IgD-negative memory B cell (primary cell): ENCODE measurements around the gene COQ4. TPM values are rescaled to one million over a fixed set of nuclear protein-coding genes. Genes with fewer than 3 reads are reported as not detected.
"Not testable (repeated sequence)": the region's sequence is repeated elsewhere in the genome, so short reads cannot be mapped to it uniquely, and the experiment has no call there.

Experiments used
- H3K27ac Mint-ChIP-seq, 3 donors: one replicate each; pipeline ENCODE4 v1.8.0; 2020 to 2022; ENCODE audit warnings: mild to moderate bottlenecking in 3 of 3, mixed read lengths in 3 of 3, moderate library complexity in 1 of 3
- H3K27me3 Mint-ChIP-seq: one replicate; pipeline ENCODE4 v1.8.0; 2021; ENCODE audit warnings: mixed read lengths
- H3K36me3 Mint-ChIP-seq: one replicate; pipeline ENCODE4 v1.8.0; 2020; ENCODE audit warnings: mild to moderate bottlenecking, mixed read lengths
- H3K4me1 Mint-ChIP-seq, 3 donors: one replicate each; pipeline ENCODE4 v1.8.0; 2020 to 2022; ENCODE audit warnings: mixed read lengths in 3 of 3, mild to moderate bottlenecking in 1 of 3
- H3K4me3 Mint-ChIP-seq, 4 donors: one replicate each; pipeline ENCODE4 v1.8.0; 2020 to 2022; ENCODE audit warnings: mild to moderate bottlenecking in 4 of 4, mixed read lengths in 4 of 4, moderate library complexity in 3 of 4
- H3K9me3 Mint-ChIP-seq, 3 donors: one replicate each; pipeline ENCODE4 v1.8.0; 2020 to 2021; ENCODE audit warnings: mixed read lengths in 3 of 3, mild to moderate bottlenecking in 1 of 3
- polyA plus RNA-seq: library from polyadenylated mRNA; unstranded; fragments of 300-500 nt; fragmentation: Illumina TruSeq; gene quantifications from one replicate; pipeline ENCODE4 v1.2.3, GENCODE V29; 2021

COQ4 gene
- polyA plus RNA-seq, 1 donor from 2014 or later = 36.4 TPM

- H3K27ac Mint-ChIP-seq = peak overlapping the region; percentile 94 to 100 (median 95)
- peaks cover 7 to 20% (median 7%) of the 10 kb centered on the region in 3 donors for H3K4me1 Mint-ChIP-seq
- H3K27me3 Mint-ChIP-seq = no peaks in the 10 kb centered on the region
- H3K36me3 Mint-ChIP-seq = peaks cover 6% of the 10 kb centered on the region
- H3K4me3 Mint-ChIP-seq = peak overlapping the region; percentile 95 to 99 (median 98)
- H3K9me3 Mint-ChIP-seq = no peaks in the 10 kb centered on the region
Observed at GRCh38 chr9:128323212-128323730, 632 bp downstream of the COQ4 start.

- peak overlapping the region; percentile 77 to 99 (median 96) for H3K4me3 Mint-ChIP-seq
- H3K4me1 Mint-ChIP-seq = peaks cover 7 to 20% (median 7%) of the 10 kb centered on the region in 3 donors
- H3K27ac Mint-ChIP-seq = peak overlapping the region; percentile 64 to 100 (median 95)
- peaks cover 6% of the 10 kb centered on the region for H3K36me3 Mint-ChIP-seq
- H3K9me3 Mint-ChIP-seq = no peaks in the 10 kb centered on the region
- no peaks in the 10 kb centered on the region for H3K27me3 Mint-ChIP-seq
Observed at GRCh38 chr9:128323791-128324190, 1.2 kb downstream of the COQ4 start.

GRCh38 chr9:128324401-128324800, 1.8 kb downstream of the COQ4 start:
- peaks cover 7 to 20% (median 7%) of the 10 kb centered on the region in 3 donors for H3K4me1 Mint-ChIP-seq
- peak overlapping the region in 2 of 3 donors; percentile 71 to 95 for H3K27ac Mint-ChIP-seq

GRCh38 chr9:128325629-128326028, 3.0 kb downstream of the COQ4 start:
- Mint-ChIP-seq H3K27me3 (no peaks in the 10 kb centered on the region), H3K4me1 (peaks cover 7 to 20% (median 7%) of the 10 kb centered on the region in 3 donors), H3K4me3 (peak overlapping the region in 2 of 4 donors; percentile 54 to 70), H3K27ac (peak overlapping the region in 1 of 3 donors; percentile 78), H3K9me3 (no peaks in the 10 kb centered on the region), H3K36me3 (peaks cover 6% of the 10 kb centered on the region)

More at GRCh38 chr9:128324401-128324800, 1.8 kb downstream of the COQ4 start:
- Mint-ChIP-seq H3K4me3 (peak overlapping the region in 3 of 4 donors; percentile 78 to 98 (median 95)), H3K36me3 (peaks cover 6% of the 10 kb centered on the region), H3K27me3 (no peaks in the 10 kb centered on the region), H3K9me3 (no peaks in the 10 kb centered on the region)

GRCh38 chr9:128333451-128333869, 10.8 kb downstream of the COQ4 start:
- no peak overlapping the region for H3K27ac Mint-ChIP-seq
- H3K4me1 Mint-ChIP-seq = no peaks in the 10 kb centered on the region
- no peaks in the 10 kb centered on the region for H3K9me3 Mint-ChIP-seq
- H3K4me3 Mint-ChIP-seq = no peak overlapping the region
- H3K36me3 Mint-ChIP-seq = no peaks in the 10 kb centered on the region
- H3K27me3 Mint-ChIP-seq = no peaks in the 10 kb centered on the region

GRCh38 chr9:128335161-128335560, 12.5 kb downstream of the COQ4 start:
- Mint-ChIP-seq H3K36me3 (no peaks in the 10 kb centered on the region), H3K4me3 (peak overlapping the region in 1 of 4 donors; percentile 29), H3K27me3 (no peaks in the 10 kb centered on the region), H3K27ac (no peak overlapping the region), H3K4me1 (peaks cover 0 to 4% (median 4%) of the 10 kb centered on the region in 3 donors), H3K9me3 (no peaks in the 10 kb centered on the region)

GRCh38 chr9:128335914-128336313, 13.3 kb downstream of the COQ4 start:
- Mint-ChIP-seq H3K9me3 (no peaks in the 10 kb centered on the region), H3K4me1 (peaks cover 0 to 4% (median 4%) of the 10 kb centered on the region in 3 donors), H3K27ac (peak overlapping the region in 1 of 3 donors; percentile 69), H3K4me3 (no peak overlapping the region), H3K36me3 (no peaks in the 10 kb centered on the region), H3K27me3 (no peaks in the 10 kb centered on the region)

GRCh38 chr9:128337936-128338335, 15.3 kb downstream of the COQ4 start:
- Mint-ChIP-seq H3K9me3 (no peaks in the 10 kb centered on the region), H3K4me1 (peaks cover 4 to 9% (median 8%) of the 10 kb centered on the region in 3 donors), H3K27ac (no peak overlapping the region), H3K4me3 (no peak overlapping the region), H3K36me3 (no peaks in the 10 kb centered on the region), H3K27me3 (no peaks in the 10 kb centered on the region)

- H3K4me1 Mint-ChIP-seq, H3K9me3 Mint-ChIP-seq, H3K27ac Mint-ChIP-seq, H3K27me3 Mint-ChIP-seq, H3K36me3 Mint-ChIP-seq: not testable (repeated sequence)
- peak overlapping the region; percentile 17 to 92 (median 62) for H3K4me3 Mint-ChIP-seq
Observed at GRCh38 chr9:128338852-128339614, 16.4 kb downstream of the COQ4 start.

- no peaks in the 10 kb centered on the region for H3K27me3 Mint-ChIP-seq
- peak within 1 kb of the TSS; percentile 83 to 93 (median 92) for H3K27ac Mint-ChIP-seq
- peaks cover 4 to 9% (median 8%) of the 10 kb centered on the region in 3 donors for H3K4me1 Mint-ChIP-seq
- peaks cover 3% of the 10 kb centered on the region for H3K36me3 Mint-ChIP-seq
- no peaks in the 10 kb centered on the region for H3K9me3 Mint-ChIP-seq
- peak within 1 kb of the TSS; percentile 91 to 98 (median 94) for H3K4me3 Mint-ChIP-seq
Observed at GRCh38 chr9:128339761-128340690, 17.4 kb downstream of the COQ4 start, which contains the start of gene SLC27A4. Gene SLC27A4 (plus strand): TSS chr9:128340527. CDS start chr9:128343133, 2,606 bp downstream.

GRCh38 chr9:128340691-128341434, 18.2 kb downstream of the COQ4 start:
- Mint-ChIP-seq H3K27me3 (no peaks in the 10 kb centered on the region), H3K9me3 (no peaks in the 10 kb centered on the region), H3K4me3 (peak overlapping the region; percentile 80 to 98 (median 94)), H3K27ac (peak overlapping the region; percentile 37 to 83 (median 47)), H3K4me1 (peaks cover 4 to 9% (median 8%) of the 10 kb centered on the region in 3 donors), H3K36me3 (peaks cover 3% of the 10 kb centered on the region)

GRCh38 chr9:128341435-128341849, 18.8 kb downstream of the COQ4 start:
- Mint-ChIP-seq H3K4me3 (peak overlapping the region; percentile 80 to 98 (median 94)), H3K9me3 (no peaks in the 10 kb centered on the region), H3K36me3 (peaks cover 3% of the 10 kb centered on the region), H3K4me1 (peaks cover 4 to 9% (median 8%) of the 10 kb centered on the region in 3 donors), H3K27me3 (no peaks in the 10 kb centered on the region), H3K27ac (peak overlapping the region; percentile 37 to 83 (median 47))

- Mint-ChIP-seq H3K4me3 (no peak overlapping the region), H3K27ac (no peak overlapping the region), H3K36me3 (peaks cover 3% of the 10 kb centered on the region)
Observed at GRCh38 chr9:128342971-128343680, 20.5 kb downstream of the COQ4 start.

More at GRCh38 chr9:128342971-128343680, 20.5 kb downstream of the COQ4 start:
- Mint-ChIP-seq H3K27me3 (no peaks in the 10 kb centered on the region), H3K4me1 (peaks cover 4 to 9% (median 8%) of the 10 kb centered on the region in 3 donors), H3K9me3 (no peaks in the 10 kb centered on the region)
